Activated CD8-positive, alpha-beta T cell treated with anti-CD3 and anti-CD28 coated beads, Interleukin-2, amount 10 ng/mL, durations not matched to agents 7 days and 5 days (primary cell): ENCODE results near the gene VSIG8. TPM values are rescaled to one million over a fixed set of nuclear protein-coding genes. Genes with fewer than 3 reads are reported as not detected.

ENCODE experiments used
- ATAC-seq: fragments of 150-1000 bp; cut with Tn5 transposase; one replicate; pipeline ENCODE4 v1.10.0; 2021; ENCODE audit warnings: moderate library complexity
- CTCF ChIA-PET: fragments of 350-600 bp; sonication (Branson Sonifier 250); formaldehyde crosslinking; loops from one replicate; lab custom pipeline; 2021; ENCODE audit warnings: antibody characterized with exemption; lab: Charles Lee
- POLR2A ChIA-PET: fragments of 350-600 bp; sonication (Branson Sonifier 250); formaldehyde crosslinking; loops from one replicate; lab custom pipeline; 2021; ENCODE audit warnings: antibody characterized with exemption; lab: Charles Lee
- DNase-seq: peaks from one replicate; pipeline ENCODE4 v3.0.0-alpha.2; 2020
- H3K27ac Mint-ChIP-seq: one replicate; pipeline ENCODE4 v1.8.0; 2021; ENCODE audit warnings: mild to moderate bottlenecking, mixed read lengths
- H3K27me3 Mint-ChIP-seq: one replicate; pipeline ENCODE4 v1.8.0; 2021; ENCODE audit warnings: low read depth, mixed read lengths
- H3K36me3 Mint-ChIP-seq: one replicate; pipeline ENCODE4 v1.8.0; 2021; ENCODE audit warnings: low read depth, mixed read lengths
- H3K4me1 Mint-ChIP-seq: one replicate; pipeline ENCODE4 v1.8.0; 2021; ENCODE audit warnings: low read depth, mixed read lengths
- H3K4me3 Mint-ChIP-seq: one replicate; pipeline ENCODE4 v1.8.0; 2021; ENCODE audit warnings: mild to moderate bottlenecking, mixed read lengths
- H3K9me3 Mint-ChIP-seq: one replicate; pipeline ENCODE4 v1.8.0; 2022; ENCODE audit warnings: mixed read lengths; ENCODE audit not compliant: insufficient read depth
- total RNA-seq, 2 experiments: library from RNA; stranded (reverse); gene quantifications; one replicate each; pipeline ENCODE4 v1.2.3, GENCODE V29; 2021

The VSIG8 gene
- total RNA-seq, 2 experiments from 2014 or later, result not detected

DNA sequence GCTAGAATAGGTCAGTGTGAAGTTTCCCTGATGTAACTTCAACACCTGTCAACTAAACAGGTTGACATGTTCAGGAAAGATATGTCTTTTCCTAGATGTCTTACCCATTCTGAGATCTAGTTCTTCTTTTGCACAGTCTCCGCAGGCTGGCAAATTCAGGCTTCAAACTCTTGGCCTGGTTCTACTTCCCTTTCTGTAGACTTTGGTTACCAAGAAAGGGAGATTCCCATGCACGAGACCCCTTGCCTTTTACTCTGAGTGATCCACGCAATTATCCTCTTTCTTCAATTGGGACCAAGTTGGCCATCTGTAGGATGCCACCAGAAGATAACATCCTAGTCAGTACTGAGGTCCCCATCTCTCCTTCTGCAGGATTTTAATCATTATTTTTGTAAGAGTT lies 35.5 kb upstream of the VSIG8 start:
- Mint-ChIP-seq H3K4me1 (no peaks in the 10 kb centered on the region), H3K36me3 (no peaks in the 10 kb centered on the region), H3K27ac (no peak overlapping the region), H3K27me3 (peaks cover 17% of the 10 kb centered on the region), H3K9me3 (no peaks in the 10 kb centered on the region), H3K4me3 (no peak overlapping the region)
- DNase-seq (no peak), ATAC-seq (no peak)
- CTCF ChIA-PET, result interaction anchor here (2.4 kb wide), 1 partner anchor 109 kb away, joined by 12 read pairs; no protein-coding TSS in a partner anchor
- POLR2A ChIA-PET, result no interaction called here

DNA sequence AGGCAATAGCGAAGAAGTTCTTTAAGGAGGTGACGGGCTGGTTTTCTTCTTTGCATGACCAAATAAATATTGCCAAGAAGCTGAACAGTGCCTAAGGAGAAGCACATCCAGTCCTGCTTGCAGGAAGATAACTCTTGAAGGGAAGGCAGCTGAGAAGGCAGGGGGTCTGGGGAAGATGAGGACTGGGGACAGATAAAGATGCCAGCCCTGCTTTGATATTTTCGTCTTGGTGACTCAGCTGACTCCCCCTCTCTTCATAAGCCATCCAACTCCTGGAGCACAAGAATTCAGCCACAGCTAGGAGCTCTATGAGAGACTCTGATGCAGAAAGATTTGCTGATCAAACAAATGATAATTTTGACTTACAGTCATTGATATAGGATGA lies 34.1 kb upstream of the VSIG8 start:
- ChIA-PET CTCF (interaction anchor here (2.4 to 19.2 kb wide), 2 partner anchors 94 to 110 kb away, joined by 12 to 483 read pairs; partner anchors contain the start of gene FCRL6), POLR2A (interaction anchor here (5.0 kb wide), 1 partner anchor 28 kb away, joined by 33 read pairs; the partner anchor contains the start of gene TAGLN2)
- peaks cover 3% of the 10 kb centered on the region for H3K4me1 Mint-ChIP-seq
- peaks cover 17% of the 10 kb centered on the region for H3K27me3 Mint-ChIP-seq
- H3K4me3 Mint-ChIP-seq, result no peak overlapping the region
- no peaks in the 10 kb centered on the region for H3K9me3 Mint-ChIP-seq
- no peaks in the 10 kb centered on the region for H3K36me3 Mint-ChIP-seq
- DNase-seq (no peak), ATAC-seq (no peak)
- H3K27ac Mint-ChIP-seq, result no peak overlapping the region

DNA sequence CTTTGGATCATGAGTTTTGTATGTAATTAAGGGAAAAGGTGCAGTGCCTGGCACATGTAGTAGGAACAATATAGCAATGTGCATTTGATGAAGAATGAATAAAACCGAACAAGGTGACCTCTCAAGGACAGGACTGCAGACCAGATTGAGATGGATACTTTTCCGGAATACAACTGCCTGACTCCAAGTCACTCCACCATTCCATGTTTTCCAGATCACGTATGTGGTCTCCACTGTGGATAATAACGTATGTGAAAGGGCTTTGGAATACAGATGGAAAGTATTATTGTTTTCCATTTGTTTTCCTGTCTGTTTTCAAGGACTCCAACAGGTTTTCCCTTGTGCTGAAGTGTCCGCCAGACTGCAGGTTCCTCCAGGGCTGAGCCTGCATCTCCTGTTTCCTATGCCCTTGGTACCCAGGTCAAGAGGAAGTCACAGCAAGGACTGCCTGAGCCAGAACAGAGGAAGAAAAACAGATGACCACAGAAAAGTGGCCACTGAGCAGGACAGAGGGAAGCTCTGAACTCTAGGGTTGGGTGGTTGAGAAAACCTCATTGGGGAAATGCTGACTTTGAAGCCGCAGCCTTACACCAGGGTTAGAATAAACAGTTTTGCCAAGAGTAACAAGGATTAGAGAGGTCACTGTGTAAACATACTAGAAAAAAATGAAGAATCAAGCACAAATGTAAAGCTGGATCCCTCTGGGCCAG lies 33.5 kb upstream of the VSIG8 start:
- no peaks in the 10 kb centered on the region for H3K36me3 Mint-ChIP-seq
- CTCF ChIA-PET, result interaction anchor here (1.0 to 19.2 kb wide), 6 partner anchors 43 to 115 kb away, joined by 3 to 483 read pairs (median 8); partner anchors contain the start of genes DUSP23 and FCRL6
- H3K4me1 Mint-ChIP-seq, result peaks cover 7% of the 10 kb centered on the region
- H3K27me3 Mint-ChIP-seq, result peaks cover 17% of the 10 kb centered on the region
- no peak for DNase-seq
- H3K27ac Mint-ChIP-seq, result no peak overlapping the region
- H3K9me3 Mint-ChIP-seq, result no peaks in the 10 kb centered on the region
- POLR2A ChIA-PET, result interaction anchor here (5.0 kb wide), 1 partner anchor 28 kb away, joined by 33 read pairs; the partner anchor contains the start of gene TAGLN2
- ATAC-seq, result no peak
- no peak overlapping the region for H3K4me3 Mint-ChIP-seq

DNA sequence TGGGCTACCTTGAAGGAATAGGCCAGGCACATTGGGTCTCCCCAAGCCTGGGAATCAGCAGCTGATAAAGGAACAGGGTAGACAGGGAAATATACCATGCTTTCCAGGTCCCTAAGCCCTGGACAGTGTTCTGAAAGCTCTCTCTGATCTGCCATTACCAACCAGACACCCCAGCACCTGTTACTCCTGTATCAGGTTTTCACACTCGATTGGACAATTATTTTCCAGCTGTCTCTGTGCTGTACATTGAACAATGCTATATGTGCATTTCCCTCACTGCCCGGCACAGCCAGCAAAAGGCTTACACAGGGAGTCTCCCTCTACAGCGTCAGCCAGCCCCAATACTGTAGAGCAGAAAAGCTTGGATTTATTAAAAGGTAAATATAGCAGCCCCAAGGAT lies 32.8 kb upstream of the VSIG8 start:
- POLR2A ChIA-PET, result interaction anchor here (5.0 kb wide), 1 partner anchor 29 kb away, joined by 33 read pairs; the partner anchor contains the start of gene TAGLN2
- Mint-ChIP-seq H3K9me3 (no peaks in the 10 kb centered on the region), H3K4me1 (peaks cover 9% of the 10 kb centered on the region), H3K36me3 (no peaks in the 10 kb centered on the region), H3K27ac (no peak overlapping the region), H3K4me3 (no peak overlapping the region), H3K27me3 (peaks cover 17% of the 10 kb centered on the region)
- ATAC-seq, result no peak
- CTCF ChIA-PET, result interaction anchor here (0.9 to 19.2 kb wide), 7 partner anchors 30 to 114 kb away, joined by 3 to 483 read pairs (median 5); partner anchors contain the start of genes DUSP23, FCRL6 and TAGLN2
- no peak for DNase-seq

DNA sequence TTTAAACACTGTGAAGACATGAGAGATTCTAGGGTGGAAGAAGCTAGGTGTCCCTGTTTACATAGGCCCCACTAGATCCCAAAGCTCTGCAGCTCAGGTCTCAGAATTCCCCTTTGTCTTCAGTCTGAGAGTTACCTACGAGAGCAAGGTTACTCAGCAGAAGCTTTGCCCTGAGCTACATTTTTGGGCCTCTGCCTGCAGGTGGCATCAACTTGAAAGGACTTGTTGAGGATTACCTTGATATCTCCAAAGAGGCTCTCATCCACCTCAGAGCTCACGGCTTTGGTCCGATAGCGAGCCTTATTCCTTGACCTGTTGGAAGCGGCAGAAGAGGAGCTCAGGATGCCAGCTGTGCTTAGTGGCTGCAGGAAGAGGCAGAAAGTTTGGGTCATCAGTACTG lies 30.5 kb upstream of the VSIG8 start:
- Mint-ChIP-seq H3K9me3 (no peaks in the 10 kb centered on the region), H3K27me3 (peaks cover 17% of the 10 kb centered on the region), H3K27ac (no peak overlapping the region), H3K4me1 (peaks cover 21% of the 10 kb centered on the region), H3K4me3 (no peak overlapping the region), H3K36me3 (no peaks in the 10 kb centered on the region)
- DNase-seq, result peak; percentile 44
- no peak for ATAC-seq
- CTCF ChIA-PET, result interaction anchor here (0.7 to 19.2 kb wide), 38 partner anchors 9 to 760 kb away, joined by 3 to 483 read pairs (median 6); partner anchors contain the start of genes DUSP23, FCRL6, IGSF9 and SLAMF8
- POLR2A ChIA-PET, result interaction anchor here (0.7 to 5.0 kb wide), 5 partner anchors 12 to 115 kb away, joined by 3 to 33 read pairs (median 3); partner anchors contain the start of gene TAGLN2

DNA sequence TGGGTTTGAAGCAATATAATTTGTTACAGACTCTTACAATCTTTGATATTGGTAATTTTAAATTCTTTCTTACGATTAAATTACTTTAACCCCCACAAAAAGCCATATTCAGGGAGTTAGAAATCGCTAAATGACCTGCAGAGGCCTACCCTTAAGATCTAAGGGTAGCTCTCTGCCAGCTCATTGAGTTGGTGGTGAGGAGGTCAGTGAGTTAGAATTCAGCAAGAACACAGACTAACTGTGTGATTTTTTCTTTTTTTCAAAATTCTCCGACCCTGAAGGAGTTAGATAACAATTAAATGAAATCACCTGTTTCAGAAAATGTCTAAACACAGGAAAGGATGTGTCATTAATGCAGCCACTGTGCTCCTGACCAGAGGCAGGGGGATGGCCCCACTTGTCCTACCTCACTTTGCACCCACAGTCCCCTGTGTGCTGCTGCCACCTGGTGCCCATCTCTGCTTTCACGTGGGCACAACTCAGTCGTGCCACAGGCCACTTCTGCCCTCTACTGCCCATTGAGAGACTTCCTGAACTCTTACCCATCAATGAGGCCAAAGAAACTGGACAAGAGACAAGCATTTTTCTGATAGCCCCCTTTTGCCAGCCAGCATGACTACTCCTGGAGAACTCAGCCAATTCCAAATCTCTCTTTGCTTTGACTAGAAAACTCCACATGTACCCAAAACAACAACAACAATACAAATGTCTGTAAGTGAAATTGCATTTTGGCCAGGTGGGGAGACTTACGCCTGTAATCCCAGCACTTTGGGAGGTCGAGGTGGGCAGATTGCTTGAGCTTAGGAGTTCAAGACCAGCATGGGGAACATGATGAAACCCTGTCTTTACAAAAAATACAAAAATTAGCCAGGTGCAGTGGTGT lies 29.1 kb upstream of the VSIG8 start:
- Mint-ChIP-seq H3K4me3 (no peak overlapping the region), H3K27me3 (peaks cover 14% of the 10 kb centered on the region), H3K4me1 (peaks cover 21% of the 10 kb centered on the region), H3K27ac (no peak overlapping the region), H3K9me3 (no peaks in the 10 kb centered on the region), H3K36me3 (no peaks in the 10 kb centered on the region)
- POLR2A ChIA-PET, result interaction anchor here (1.2 kb wide), 1 partner anchor 93 kb away, joined by 3 read pairs; no protein-coding TSS in a partner anchor
- CTCF ChIA-PET, result interaction anchor here (0.6 to 19.2 kb wide), 54 partner anchors 9 to 759 kb away, joined by 3 to 483 read pairs (median 4); partner anchors contain the start of genes DUSP23, FCRL6, IGSF9 and SLAMF8
- ATAC-seq (peak; percentile 98), DNase-seq (peak; percentile 84)

DNA sequence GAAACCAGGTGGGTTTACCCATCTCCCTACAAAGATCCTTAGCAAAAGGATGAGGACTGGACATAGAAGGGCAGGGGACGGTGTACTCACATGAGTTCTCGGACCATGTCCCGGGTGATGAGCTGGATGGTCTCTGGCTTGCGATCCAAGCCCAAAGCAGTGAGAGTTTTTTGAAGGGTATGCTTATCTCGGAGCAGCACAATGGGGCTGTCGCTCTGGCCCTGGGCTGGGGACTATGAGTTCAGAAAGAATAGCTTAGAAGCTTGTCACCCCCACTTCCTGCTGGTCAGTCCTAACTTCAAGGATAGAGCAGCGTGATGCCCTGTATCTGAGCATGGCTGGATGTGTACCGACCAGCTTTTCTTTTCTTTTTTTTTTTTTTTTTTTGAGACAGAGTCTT lies 27.9 kb upstream of the VSIG8 start:
- Mint-ChIP-seq H3K4me3 (no peak overlapping the region), H3K4me1 (peaks cover 21% of the 10 kb centered on the region), H3K9me3 (no peaks in the 10 kb centered on the region), H3K36me3 (no peaks in the 10 kb centered on the region), H3K27me3 (peaks cover 11% of the 10 kb centered on the region), H3K27ac (no peak overlapping the region)
- POLR2A ChIA-PET, result interaction anchor here (1.0 to 1.9 kb wide), 2 partner anchors 33 to 92 kb away, joined by 3 to 5 read pairs; no protein-coding TSS in a partner anchor
- ATAC-seq (no peak), DNase-seq (no peak)
- CTCF ChIA-PET, result interaction anchor here (0.9 to 19.2 kb wide), 24 partner anchors 10 to 676 kb away, joined by 3 to 483 read pairs (median 6); partner anchors contain the start of genes DUSP23, FCRL6 and SLAMF8

DNA sequence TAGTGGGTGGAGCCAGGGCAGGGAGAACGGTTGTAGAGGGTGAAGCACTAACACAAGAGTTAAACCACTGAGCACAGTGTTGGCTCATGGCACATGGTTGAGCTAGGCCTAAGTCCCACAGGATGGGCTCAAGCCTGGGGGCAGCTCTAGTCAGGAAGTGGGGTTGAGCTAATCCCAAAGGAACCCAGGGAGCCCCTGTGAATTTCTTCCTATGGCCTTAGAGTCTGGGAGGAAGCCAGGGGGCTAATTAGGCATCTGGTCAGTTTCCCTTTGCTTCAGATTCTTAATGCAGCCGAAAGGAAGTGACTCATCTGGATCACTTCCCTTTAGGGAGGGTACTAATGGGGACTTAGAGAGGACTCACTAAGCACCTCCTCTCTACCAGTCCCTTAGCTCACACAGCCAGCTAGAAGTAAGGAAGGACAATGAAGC lies 27.4 kb upstream of the VSIG8 start:
- Mint-ChIP-seq H3K4me1 (peaks cover 21% of the 10 kb centered on the region), H3K4me3 (no peak overlapping the region), H3K27me3 (peaks cover 11% of the 10 kb centered on the region), H3K36me3 (no peaks in the 10 kb centered on the region), H3K9me3 (no peaks in the 10 kb centered on the region), H3K27ac (no peak overlapping the region)
- no peak for DNase-seq
- ATAC-seq, result no peak
- POLR2A ChIA-PET, result interaction anchor here (1.0 to 1.9 kb wide), 3 partner anchors 34 to 91 kb away, joined by 3 to 5 read pairs (median 4); no protein-coding TSS in a partner anchor
- CTCF ChIA-PET, result interaction anchor here (0.9 to 19.2 kb wide), 15 partner anchors 10 to 118 kb away, joined by 3 to 483 read pairs (median 9); partner anchors contain the start of genes DUSP23, FCRL6 and SLAMF8

DNA sequence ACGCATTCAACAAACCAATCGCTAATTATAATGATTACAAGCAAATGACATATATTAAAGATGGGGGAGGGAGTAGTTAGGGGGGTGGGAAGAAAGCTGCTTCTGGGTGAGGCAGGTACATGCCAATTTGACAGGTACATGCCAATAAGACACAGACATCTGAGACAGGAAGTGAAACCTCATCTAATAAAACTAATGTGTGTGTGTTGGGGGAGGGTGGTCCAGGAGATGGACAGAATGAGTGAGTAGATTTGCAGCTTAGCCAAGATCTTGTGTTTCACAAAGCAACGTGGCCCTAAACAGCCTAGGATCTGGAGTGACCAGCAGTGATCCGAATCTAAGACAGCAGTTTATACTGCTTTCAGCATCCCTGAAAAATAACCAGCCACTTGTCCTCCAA lies 26.7 kb upstream of the VSIG8 start:
- H3K9me3 Mint-ChIP-seq, result no peaks in the 10 kb centered on the region
- no peak overlapping the region for H3K4me3 Mint-ChIP-seq
- ATAC-seq (no peak), DNase-seq (no peak)
- ChIA-PET POLR2A (interaction anchor here (0.6 to 1.9 kb wide), 3 partner anchors 34 to 1377 kb away, joined by 4 to 5 read pairs (median 4); no protein-coding TSS in a partner anchor), CTCF (interaction anchor here (1.3 to 19.2 kb wide), 9 partner anchors 10 to 119 kb away, joined by 4 to 483 read pairs (median 21); partner anchors contain the start of genes DUSP23, FCRL6 and SLAMF8)
- H3K36me3 Mint-ChIP-seq, result no peaks in the 10 kb centered on the region
- peaks cover 21% of the 10 kb centered on the region for H3K4me1 Mint-ChIP-seq
- no peak overlapping the region for H3K27ac Mint-ChIP-seq
- H3K27me3 Mint-ChIP-seq, result peaks cover 9% of the 10 kb centered on the region

DNA sequence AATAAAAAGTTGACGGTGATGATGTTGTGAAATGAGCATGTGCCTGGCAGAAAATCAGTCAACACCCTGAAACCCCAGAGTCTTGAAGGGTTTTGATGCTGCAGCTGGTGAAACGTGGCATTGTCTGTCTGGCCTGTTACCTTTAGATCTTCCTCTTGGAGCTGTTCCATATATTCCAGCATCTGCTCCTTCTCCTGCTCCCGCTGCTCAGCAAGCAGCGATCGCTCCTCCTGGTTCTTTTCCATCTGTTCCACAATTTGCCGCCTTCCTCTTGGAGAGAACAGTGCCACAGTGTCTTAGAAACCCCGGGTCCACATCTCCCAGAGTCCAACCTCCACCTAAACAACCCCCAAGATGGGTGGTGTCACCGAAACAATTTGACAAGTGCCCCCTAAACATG lies 21.8 kb upstream of the VSIG8 start:
- H3K27me3 Mint-ChIP-seq, result peaks cover 3% of the 10 kb centered on the region
- H3K9me3 Mint-ChIP-seq, result no peaks in the 10 kb centered on the region
- H3K4me1 Mint-ChIP-seq, result peaks cover 2% of the 10 kb centered on the region
- ChIA-PET CTCF (interaction anchor here (19.2 kb wide), 1 partner anchor 82 kb away, joined by 483 read pairs; the partner anchor contains the start of gene FCRL6), POLR2A (no interaction called here)
- no peak for ATAC-seq
- no peak for DNase-seq
- no peak overlapping the region for H3K4me3 Mint-ChIP-seq
- H3K27ac Mint-ChIP-seq, result no peak overlapping the region
- H3K36me3 Mint-ChIP-seq, result no peaks in the 10 kb centered on the region
